ENCODE data around the gene FGD6.
"Not testable (repeated sequence)": the region's sequence is repeated elsewhere in the genome, so short reads cannot be mapped to it uniquely, and the experiment has no call there.

FGD6 gene

GRCh38 chr12:95173392-95174251 is 43.6 kb downstream of the FGD6 start:
- no peak for DNase-seq

GRCh38 chr12:95169368-95169767 is 47.9 kb downstream of the FGD6 start:
- no peak for DNase-seq

DNA sequence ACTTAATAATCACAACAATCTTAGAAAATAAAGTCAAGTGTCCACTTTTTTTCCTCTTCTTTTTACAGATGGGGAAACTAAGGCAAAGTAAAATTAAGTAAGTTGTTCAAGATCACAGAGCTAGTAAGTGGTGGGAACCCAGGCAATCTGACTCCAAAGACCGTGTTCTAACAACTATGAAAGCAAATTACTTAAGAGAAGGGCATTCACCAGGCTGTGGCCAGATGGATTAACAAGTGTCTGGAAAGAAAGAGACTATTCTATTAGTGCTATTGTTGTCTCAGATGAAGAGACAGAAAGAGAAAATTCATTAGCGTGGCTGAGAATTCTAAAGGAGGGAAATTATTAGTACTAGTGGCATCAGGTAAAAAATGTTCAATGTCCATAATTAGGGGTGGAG is 48.5 kb downstream of the FGD6 start:
- DNase-seq: no peak

DNA sequence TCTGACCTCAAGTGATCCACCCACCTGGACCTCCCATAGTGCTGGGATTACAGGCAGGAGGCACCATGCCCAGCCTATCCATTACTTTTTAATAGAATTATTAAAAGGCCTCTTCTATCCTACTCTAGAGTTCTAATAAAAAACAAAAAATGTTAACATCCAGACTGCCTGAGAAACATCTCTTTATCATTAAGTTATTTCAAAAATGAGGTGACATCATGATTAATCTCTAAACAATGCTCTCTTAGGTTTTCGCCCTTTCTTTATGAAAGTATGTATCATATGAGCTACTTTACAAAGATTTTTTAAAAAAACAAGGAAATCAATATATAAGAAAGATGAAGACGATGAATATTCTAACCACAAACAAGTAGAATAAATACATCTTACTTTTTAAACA is 52.6 kb downstream of the FGD6 start:
- no peak for DNase-seq

DNA sequence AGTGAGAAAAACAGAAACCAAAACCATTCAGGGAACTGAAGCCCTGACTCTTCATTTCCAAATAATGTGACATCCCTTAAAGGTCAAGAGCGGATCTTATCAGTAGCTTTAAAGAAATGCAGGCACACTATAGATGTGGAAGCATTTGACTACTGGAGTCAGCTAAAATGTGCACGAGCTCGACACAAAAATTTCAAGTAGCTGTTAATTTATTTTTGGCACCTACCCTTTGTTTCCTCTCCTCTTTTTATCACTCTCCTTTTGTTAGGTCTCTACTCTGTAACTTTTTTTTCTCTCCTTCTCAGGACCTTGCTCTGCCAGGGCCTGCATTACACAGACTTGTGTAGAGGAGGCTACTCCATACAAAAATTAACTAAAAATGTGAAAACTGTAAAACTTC is 58.3 kb downstream of the FGD6 start:
- DNase-seq: no peak

DNA sequence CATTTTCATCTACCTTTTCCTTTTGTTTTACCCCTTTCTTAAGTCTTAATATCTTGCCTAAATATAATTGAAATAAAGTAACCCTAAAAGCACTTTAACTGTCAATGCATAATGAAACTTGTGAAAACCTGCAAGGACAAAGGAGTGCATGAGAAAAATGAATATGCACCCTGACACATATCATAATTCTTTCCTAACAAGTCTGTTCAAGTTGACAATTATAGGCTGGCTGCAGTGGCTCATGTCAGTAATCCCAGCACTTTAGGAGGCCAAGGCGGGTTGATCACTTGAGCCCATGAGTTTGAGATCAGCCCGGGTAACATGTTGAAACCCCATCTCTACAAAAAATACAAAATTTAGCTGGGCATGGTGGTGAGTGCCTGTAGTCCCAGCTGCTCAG is 65.4 kb downstream of the FGD6 start:
- DNase-seq: no peak

DNA sequence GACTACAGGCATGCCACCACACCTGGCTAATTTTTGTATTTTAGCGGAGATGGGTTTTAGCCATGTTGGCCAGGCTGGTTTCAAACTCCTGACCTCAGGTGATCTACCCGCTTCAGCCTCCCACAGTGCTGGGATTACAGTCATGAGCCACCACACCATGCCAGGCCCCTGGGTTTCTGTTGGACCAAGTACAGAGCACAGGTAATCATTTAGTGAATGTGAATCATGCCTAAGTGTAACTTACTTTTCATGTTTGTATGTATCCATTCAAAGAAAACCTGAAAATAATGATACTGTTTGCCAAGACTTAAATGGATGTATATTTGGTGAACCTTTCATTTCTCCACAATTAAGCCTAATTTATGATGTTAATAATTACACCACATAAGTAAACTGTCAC is 65.9 kb downstream of the FGD6 start:
- DNase-seq: no peak

DNA sequence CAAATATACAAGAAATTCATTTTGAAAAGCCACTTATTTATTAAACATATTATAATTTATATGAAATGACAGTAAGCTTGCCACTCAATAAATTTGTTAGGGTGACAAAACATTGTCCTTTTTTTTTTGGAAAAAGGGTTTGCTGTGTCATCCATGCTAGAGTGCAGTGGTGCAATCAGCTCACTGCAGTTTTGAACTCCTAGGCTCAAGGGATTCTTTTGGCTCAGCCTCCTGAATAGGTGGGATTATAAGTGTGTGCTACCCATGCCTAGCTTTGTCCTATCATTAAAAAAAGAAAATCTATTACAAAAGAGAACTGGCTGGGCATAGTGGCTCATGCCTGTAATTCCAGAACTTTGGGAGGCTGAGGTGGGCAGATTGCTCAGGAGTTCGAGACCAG is 66.8 kb downstream of the FGD6 start:
- DNase-seq: no peak

GRCh38 chr12:95147866-95148265 is 69.4 kb downstream of the FGD6 start:
- no peak for DNase-seq

DNA sequence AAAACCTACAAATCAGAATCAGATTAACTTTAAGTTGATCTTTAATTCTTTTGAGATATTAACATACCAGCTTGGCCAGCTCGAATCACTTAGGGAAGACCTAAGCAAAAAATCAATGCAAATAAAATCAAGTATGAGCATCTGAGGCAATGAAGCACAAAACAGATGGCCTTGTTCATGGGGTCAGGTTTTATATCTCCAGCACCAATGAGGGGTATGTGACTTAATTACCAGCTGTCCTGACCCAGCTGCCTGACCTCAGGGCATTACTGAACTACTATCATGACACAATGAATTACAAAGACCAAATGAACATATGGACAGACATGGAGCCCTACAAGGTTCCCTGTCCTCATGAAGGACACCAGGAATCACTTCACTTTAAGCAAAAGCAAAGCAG is 70.5 kb downstream of the FGD6 start:
- no peak for DNase-seq

- DNase-seq: no peak
Observed at GRCh38 chr12:95143621-95144205, 73.6 kb downstream of the FGD6 start.

- no peak for DNase-seq
Observed at GRCh38 chr12:95142431-95143151, 74.7 kb downstream of the FGD6 start.

- no peak for DNase-seq
Observed at GRCh38 chr12:95141310-95141709, 76.0 kb downstream of the FGD6 start.

DNA sequence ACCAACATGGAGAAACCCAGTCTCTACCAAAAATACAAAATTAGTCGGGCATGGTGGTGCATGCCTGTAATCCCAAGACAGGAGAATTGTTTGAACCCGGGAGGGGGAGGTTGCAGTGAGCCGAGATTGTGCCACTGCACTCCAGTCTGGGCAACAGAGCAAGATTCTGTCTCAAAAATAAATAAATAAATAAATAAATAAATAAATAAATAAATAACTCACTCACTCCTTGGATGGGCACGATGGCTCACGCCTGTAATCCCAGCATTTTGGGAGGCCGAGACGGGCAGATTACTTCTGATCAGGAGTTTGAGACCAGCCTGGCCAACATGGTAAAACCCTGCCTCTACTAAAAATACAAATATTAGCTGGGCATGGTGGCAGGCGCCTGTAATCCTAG is 79.2 kb downstream of the FGD6 start:
- not testable (repeated sequence) for DNase-seq

DNA sequence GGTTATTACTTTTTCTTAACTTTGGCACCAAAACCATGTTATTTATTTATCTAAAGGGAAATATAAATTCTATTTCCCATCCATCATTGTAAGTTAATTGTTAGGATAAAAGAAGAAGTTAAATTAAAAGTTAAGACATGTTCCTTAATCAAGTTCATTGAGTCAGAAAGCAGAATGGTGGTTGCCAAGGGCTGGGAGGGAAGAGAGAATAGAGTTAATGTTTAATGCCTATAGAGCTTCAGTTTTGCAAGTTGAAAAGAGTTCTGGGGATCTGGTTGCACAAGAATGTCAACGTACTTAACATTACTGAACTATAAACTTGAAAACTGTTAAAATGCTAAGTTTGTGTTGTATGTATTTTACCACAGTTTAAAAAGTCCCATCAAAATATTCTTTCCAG is 80.7 kb downstream of the FGD6 start:
- DNase-seq: no peak

GRCh38 chr12:95134085-95134484 is 83.2 kb downstream of the FGD6 start:
- DNase-seq: no peak

DNA sequence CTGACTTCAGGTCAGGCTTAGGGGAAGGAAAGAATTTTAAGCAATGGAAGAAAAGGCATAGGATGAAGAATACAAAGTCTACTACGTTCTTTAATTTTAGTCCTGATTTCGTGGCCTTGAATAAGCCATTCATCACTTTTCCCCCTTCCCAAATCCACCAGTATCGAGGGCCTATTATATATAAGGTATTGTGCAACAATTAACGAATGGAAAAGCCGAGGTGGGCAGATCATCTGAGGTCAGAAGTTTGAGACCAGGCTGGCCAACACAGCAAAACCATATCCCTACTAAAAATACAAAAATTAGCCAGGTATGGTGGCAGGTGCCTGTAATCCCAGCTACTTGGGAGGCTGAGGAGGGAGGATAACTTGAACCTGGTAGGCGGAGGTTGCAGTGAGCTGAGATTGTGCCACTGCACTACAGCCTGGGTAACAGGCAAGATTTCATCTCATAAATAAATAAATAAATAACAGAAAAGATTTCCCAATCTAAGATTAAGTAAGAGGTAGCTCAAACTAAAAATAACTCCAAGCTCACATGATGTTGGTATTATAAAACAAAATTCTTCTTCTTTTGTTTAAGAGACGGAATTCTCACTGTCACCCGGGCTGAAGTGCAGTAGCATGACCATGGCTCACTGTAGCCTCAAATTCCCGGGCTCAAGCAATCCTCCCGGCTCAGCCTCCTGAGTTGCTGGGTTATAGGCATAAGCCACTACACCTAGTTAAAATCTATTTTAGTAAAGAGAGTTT is 85.5 kb downstream of the FGD6 start:
- no peak for DNase-seq

DNA sequence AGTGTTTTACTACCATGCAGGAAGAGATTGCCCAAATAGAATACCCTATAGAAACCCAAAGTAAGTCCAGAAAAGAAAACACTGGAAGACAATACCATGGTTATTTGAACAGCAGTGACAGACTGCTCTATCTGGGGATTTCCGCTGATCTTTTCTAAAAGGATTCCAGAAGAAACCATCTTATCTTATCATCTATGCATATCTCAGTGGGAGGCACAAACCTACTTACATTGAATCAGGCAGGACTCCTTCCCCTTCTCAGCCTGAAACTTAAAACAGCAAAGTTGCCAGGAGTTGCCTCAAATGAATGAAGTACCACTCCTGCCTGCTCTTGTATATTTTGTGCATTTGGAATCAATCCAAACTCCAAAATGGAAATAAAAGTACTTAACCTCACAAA is 87.2 kb downstream of the FGD6 start:
- DNase-seq: no peak

DNA sequence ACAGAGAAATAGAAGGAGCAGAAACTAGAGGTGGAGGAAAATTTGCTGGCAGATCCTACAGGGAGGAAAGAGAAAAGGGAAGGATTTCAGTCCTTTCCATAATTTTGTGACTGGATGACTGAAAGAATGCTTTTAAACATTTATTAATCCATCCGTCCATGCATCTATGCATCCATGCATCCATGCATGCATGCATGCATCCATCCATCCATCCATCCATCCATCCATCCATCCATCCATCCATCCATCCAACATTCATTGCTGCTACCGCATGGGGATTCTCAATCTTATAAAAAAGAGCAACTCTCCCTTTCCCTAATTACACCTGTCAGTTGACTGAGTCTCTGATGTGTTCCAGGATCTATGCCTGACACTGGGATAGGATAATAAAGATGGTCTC is 88.2 kb downstream of the FGD6 start:
- DNase-seq: no peak

GRCh38 chr12:95126736-95127135 is 90.5 kb downstream of the FGD6 start:
- DNase-seq: no peak

DNA sequence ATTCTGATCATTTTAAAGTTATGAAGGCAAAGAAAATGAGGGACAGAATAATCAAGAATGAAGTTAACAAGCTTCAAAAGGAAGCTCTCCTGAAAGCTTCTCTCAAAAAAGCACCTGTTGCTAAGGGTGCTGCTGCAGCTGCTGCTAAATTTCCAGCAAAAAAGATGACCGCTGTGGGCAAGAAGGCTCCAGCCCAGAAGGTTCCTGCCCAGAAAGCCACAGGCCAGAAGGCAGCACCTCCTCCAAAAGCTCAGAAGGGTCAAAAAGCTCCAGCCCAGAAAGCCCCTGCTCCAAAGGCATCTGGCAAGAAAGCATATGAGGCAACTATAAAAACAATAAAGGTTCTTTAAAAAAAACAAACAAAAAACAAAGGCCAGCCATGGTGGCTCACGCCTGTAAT is 91.2 kb downstream of the FGD6 start:
- DNase-seq: no peak

- DNase-seq: no peak
Observed at GRCh38 chr12:95124106-95124505, 93.2 kb downstream of the FGD6 start.

- no peak for DNase-seq
Observed at GRCh38 chr12:95118788-95119179, 98.5 kb downstream of the FGD6 start.
